ENCODE measurements around the gene SLC2A9. TPM values are rescaled to one million over a fixed set of nuclear protein-coding genes. Genes with fewer than 3 reads are reported as not detected.
A peak's percentile ranks its signal among the peaks of the same experiment; 100 is the strongest.

Gene SLC2A9
- total and polyA plus RNA-seq, 2 of the 13 experiments (the other 11 are each of a cell fraction or from before 2014, with no cell fraction given): 36.2 to 42.3 TPM

- TF ChIP-seq ZNF121 (CRISPR knock-in tag; IDR thresholded peaks at IDR 0.05) (no peak), GTF3A (CRISPR knock-in tag; conservative IDR thresholded peaks at IDR 0.05) (no peak), SP140L (CRISPR knock-in tag; IDR thresholded peaks at IDR 0.05; ENCODE audit: borderline replicate concordance) (no peak), ZSCAN31 (CRISPR knock-in tag; IDR thresholded peaks at IDR 0.05; ENCODE audit: low read depth) (no peak), MEIS2 (CRISPR knock-in tag; IDR thresholded peaks at IDR 0.05) (no peak), ZNF274 (CRISPR knock-in tag; IDR thresholded peaks at IDR 0.05) (peak; percentile 63; the same call in 1 of the 2 replicates), ELF3 (CRISPR knock-in tag; IDR thresholded peaks at IDR 0.05) (no peak), ZNF547 (CRISPR knock-in tag; IDR thresholded peaks at IDR 0.05) (peak; percentile 67; the same call in 1 of the 2 replicates), ZBTB49 (CRISPR knock-in tag; IDR thresholded peaks at IDR 0.05; ENCODE audit: borderline replicate concordance) (no peak), MXD3 (CRISPR knock-in tag; IDR thresholded peaks at IDR 0.05) (no peak), TEF (CRISPR knock-in tag; IDR thresholded peaks at IDR 0.05) (no peak), ZSCAN22 (CRISPR knock-in tag; IDR thresholded peaks at IDR 0.05) (no peak), HNRNPL (IDR thresholded peaks at IDR 0.05; ENCODE audit: low read depth, low read length) (peak; percentile 70; the same call in 1 of the 2 replicates), ZNF569 (CRISPR knock-in tag; IDR thresholded peaks at IDR 0.05; ENCODE audit: borderline replicate concordance) (no peak), GFI1 (CRISPR knock-in tag; IDR thresholded peaks at IDR 0.05; ENCODE audit: borderline replicate concordance) (no peak), SP5 (CRISPR knock-in tag; IDR thresholded peaks at IDR 0.05; ENCODE audit: borderline replicate concordance, low read depth) (no peak), POLR2G (IDR thresholded peaks at IDR 0.05; ENCODE audit: low read depth, low read length) (no peak), ZNF558 (CRISPR knock-in tag; IDR thresholded peaks at IDR 0.05; ENCODE audit: borderline replicate concordance) (no peak), ZNF703 (CRISPR knock-in tag; IDR thresholded peaks at IDR 0.05; ENCODE audit: borderline replicate concordance) (no peak), AFF4 (CRISPR knock-in tag; IDR thresholded peaks at IDR 0.05) (no peak)
Measured at GRCh38 chr4:10019521-10020051, 1.7 kb downstream of the SLC2A9 start (continued).

All from HepG2 (cell line).